GM23338 (cell line): ENCODE measurements around the gene SUV39H2. TPM values are rescaled to one million over a fixed set of nuclear protein-coding genes. Genes with fewer than 3 reads are reported as not detected.

Experiments used
- ATAC-seq: fragments of 200-7000 bp; cut with Tn5 transposase; 3 replicates; pipeline ENCODE4 v1.9.1; 2020
- DNase-seq: peaks from one replicate; pipeline ENCODE4 v3.0.0-alpha.2; 2015; ENCODE audit warnings: low spot score
- H2AFZ ChIP-seq: fragments of 200-600 bp; sonication (generic); 2 replicates; pipeline ENCODE4 v1.8.0; 2016; ENCODE audit warnings: antibody characterized with exemption, mild to moderate bottlenecking, moderate library complexity
- H3F3A ChIP-seq: fragments of 200-600 bp; sonication (generic); replicated peaks from 2 replicates; pipeline ENCODE4 v1.8.0; 2017; ENCODE audit warnings: antibody characterized with exemption, mixed run types, low read depth
- H3K27ac ChIP-seq: fragments of 200-600 bp; sonication (generic); 2 replicates; pipeline ENCODE4 v1.6.1; 2016; ENCODE audit warnings: low read depth
- H3K27me3 ChIP-seq: fragments of 200-600 bp; sonication (generic); 2 replicates; pipeline ENCODE4 v1.8.0; 2016; ENCODE audit warnings: mild to moderate bottlenecking, mixed run types, moderate library complexity; ENCODE audit not compliant: insufficient read depth
- H3K36me3 ChIP-seq: fragments of 200-600 bp; sonication (generic); 2 replicates; pipeline ENCODE4 v1.8.0; 2016; ENCODE audit warnings: mild to moderate bottlenecking; ENCODE audit not compliant: insufficient read depth
- H3K4me1 ChIP-seq: fragments of 200-600 bp; sonication (generic); 2 replicates; pipeline ENCODE4 v1.8.0; 2016; ENCODE audit warnings: mild to moderate bottlenecking, moderate library complexity; ENCODE audit not compliant: insufficient read depth
- H3K4me2 ChIP-seq: fragments of 200-600 bp; sonication (generic); 2 replicates; pipeline ENCODE4 v1.7.1; 2017; ENCODE audit warnings: mixed run types
- H3K4me3 ChIP-seq: fragments of 200-600 bp; sonication (generic); 2 replicates; pipeline ENCODE4 v1.6.1; 2016; ENCODE audit warnings: mixed run types
- H3K79me2 ChIP-seq: fragments of 200-600 bp; sonication (generic); replicated peaks from 2 replicates; pipeline ENCODE4 v1.8.0; 2017; ENCODE audit warnings: mild to moderate bottlenecking; ENCODE audit not compliant: insufficient read depth
- H3K9me2 ChIP-seq: fragments of 200-600 bp; sonication (generic); 2 replicates; pipeline ENCODE4 v1.8.0; 2017; ENCODE audit not compliant: insufficient read depth
- H4K20me1 ChIP-seq: fragments of 200-600 bp; sonication (generic); replicated peaks from 2 replicates; pipeline ENCODE4 v1.8.0; 2017; ENCODE audit warnings: mild to moderate bottlenecking; ENCODE audit not compliant: insufficient read depth
- H3K27ac Mint-ChIP-seq: 2 replicates; pipeline ENCODE4 v1.8.0; 2020; ENCODE audit warnings: inconsistent platforms, mild to moderate bottlenecking, moderate library complexity, mixed read lengths
- H3K27me3 Mint-ChIP-seq: 3 replicates; pipeline ENCODE4 v1.8.0; 2022; ENCODE audit warnings: low read depth, mild to moderate bottlenecking, moderate library complexity, mixed read lengths, inconsistent platforms; ENCODE audit not compliant: insufficient read depth, poor library complexity
- H3K36me3 Mint-ChIP-seq: 3 replicates; pipeline ENCODE4 v1.8.0; 2021; ENCODE audit warnings: low read depth, mild to moderate bottlenecking, inconsistent platforms, moderate library complexity, mixed read lengths
- H3K4me1 Mint-ChIP-seq: 3 replicates; pipeline ENCODE4 v1.8.0; 2020; ENCODE audit warnings: mild to moderate bottlenecking, inconsistent platforms, mixed read lengths
- H3K4me3 Mint-ChIP-seq: 3 replicates; pipeline ENCODE4 v1.8.0; 2021; ENCODE audit warnings: moderate library complexity, mild to moderate bottlenecking, inconsistent platforms, mixed read lengths
- H3K9me3 Mint-ChIP-seq: 3 replicates; pipeline ENCODE4 v1.8.0; 2020; ENCODE audit warnings: moderate library complexity, mild to moderate bottlenecking, inconsistent platforms, mixed read lengths
- CREB1 ChIP-seq: fragments of 250-450 bp; sonication (Bioruptor Pico); IDR thresholded peaks from 2 replicates; pipeline ENCODE4 v1.5.0; 2020; ENCODE audit warnings: low read depth, mild to moderate bottlenecking, moderate library complexity
- EZH2 ChIP-seq: fragments of 200-600 bp; sonication (generic); IDR thresholded peaks from one replicate; pipeline ENCODE4 v1.8.0; 2017; ENCODE audit warnings: antibody characterized with exemption, mild to moderate bottlenecking, low read depth; ENCODE audit not compliant: unreplicated experiment
- EZH2phosphoT487 ChIP-seq: fragments of 200-600 bp; sonication (generic); IDR thresholded peaks from one replicate; pipeline ENCODE4 v1.8.1; 2018; ENCODE audit warnings: antibody characterized with exemption; ENCODE audit not compliant: unreplicated experiment
- JUNB ChIP-seq: IDR thresholded peaks from one replicate; pipeline ENCODE4 v1.6.1; 2016; ENCODE audit warnings: antibody characterized with exemption; ENCODE audit not compliant: unreplicated experiment
- NANOG ChIP-seq: IDR thresholded peaks from 2 replicates; pipeline ENCODE4 v1.6.1; 2016; ENCODE audit warnings: antibody characterized with exemption, borderline replicate concordance
- POLR2AphosphoS5 ChIP-seq: IDR thresholded peaks from 2 replicates; pipeline ENCODE4 v1.6.1; 2016; ENCODE audit warnings: antibody characterized with exemption, low read depth
- ZNF114 ChIP-seq: fragments of 250-450 bp; sonication (Bioruptor Pico); IDR thresholded peaks from 2 replicates; pipeline ENCODE4 v1.5.0; 2020; ENCODE audit warnings: mild to moderate bottlenecking, moderate library complexity
- ZNF331 ChIP-seq: fragments of 250-450 bp; sonication (Bioruptor Pico); IDR thresholded peaks from 2 replicates; pipeline ENCODE4 v1.5.0; 2020; ENCODE audit warnings: low read depth, mild to moderate bottlenecking, moderate library complexity
- polyA plus RNA-seq: library from polyadenylated mRNA; unstranded; fragments of >200 nt; fragmentation: Nextera tagmentation; extraction: Ambion mirVana; gene quantifications from 2 replicates; pipeline ENCODE4 v1.2.1, GENCODE V29; 2016
- total RNA-seq: library from RNA; depleted of rRNA; stranded (reverse); fragments of >200 nt; shearing (Covaris generic); gene quantifications from 2 replicates; pipeline ENCODE4 v1.2.3, GENCODE V29; 2014
- TF ChIP-seq, protein P1 (sequence below): fragments of 250-450 bp; sonication (Bioruptor Pico); IDR thresholded peaks from 2 replicates; pipeline ENCODE4 v1.5.0; 2020; ENCODE audit warnings: mild to moderate bottlenecking, moderate library complexity
- TF ChIP-seq, protein P2 (sequence below): IDR thresholded peaks from one replicate; pipeline ENCODE4 v1.6.1; 2018; ENCODE audit warnings: antibody characterized with exemption; ENCODE audit not compliant: unreplicated experiment
- TF ChIP-seq, protein P3 (sequence below): IDR thresholded peaks from 2 replicates; pipeline ENCODE4 v1.6.1; 2016; ENCODE audit warnings: antibody characterized with exemption

Gene SUV39H2
- total and polyA plus RNA-seq, 2 experiments from 2014 or later, result 33.3 to 59.1 TPM

- peaks cover 22% of the 10 kb centered on the region; the same call in 1 of the 2 replicates for H3K36me3 ChIP-seq
- peaks cover 99% of the 10 kb centered on the region for H3K36me3 Mint-ChIP-seq
- no peaks in the 10 kb centered on the region for H3K27me3 ChIP-seq
- no peaks in the 10 kb centered on the region for H3K79me2 ChIP-seq
- H3K4me1 Mint-ChIP-seq, result peaks cover 3% of the 10 kb centered on the region; the same call in 1 of the 3 replicates
- no peak overlapping the region for H3K4me3 ChIP-seq
- no peaks in the 10 kb centered on the region for H3K9me2 ChIP-seq
- no peaks in the 10 kb centered on the region for H3K27me3 Mint-ChIP-seq
- no peaks in the 10 kb centered on the region for H3K4me1 ChIP-seq
- H3K27ac ChIP-seq, result no peak overlapping the region
- no peaks in the 10 kb centered on the region for H3F3A ChIP-seq
- no peak overlapping the region for H3K4me2 ChIP-seq
- peaks cover 51% of the 10 kb centered on the region; the same call in 2 of the 3 replicates for H3K9me3 Mint-ChIP-seq
- 0 out of 2 replicates have a peak, but pooled peaks cover 4% of the 10 kb centered on the region for H4K20me1 ChIP-seq
- H2AFZ ChIP-seq, result no peak overlapping the region
- H3K27ac Mint-ChIP-seq, result no peak overlapping the region
- ATAC-seq, result no peak
- no peak overlapping the region for H3K4me3 Mint-ChIP-seq
- no peak for DNase-seq
- TF ChIP-seq ZNF331 (CRISPR knock-in tag), result no peak
Measured at GRCh38 chr10:14911801-14912200, 33.1 kb downstream of the SUV39H2 start.

DNA sequence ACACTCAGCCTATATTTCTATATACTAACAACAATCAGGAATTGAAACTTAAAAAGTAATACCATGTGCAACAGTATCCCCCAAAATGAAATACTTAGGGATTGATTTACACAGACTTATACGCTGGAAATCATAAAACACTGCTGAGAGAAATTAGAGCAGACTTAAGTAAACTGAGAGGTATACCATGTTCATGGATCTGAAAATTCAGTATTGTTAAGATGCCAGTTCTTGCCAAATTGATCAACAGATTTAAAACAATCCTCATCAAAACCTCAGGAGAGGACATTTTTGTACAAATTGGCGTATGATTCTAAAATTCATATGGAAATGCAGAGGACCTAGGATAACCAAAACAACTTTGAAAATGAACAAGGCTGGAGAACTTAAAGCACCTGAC is 37.9 kb downstream of the SUV39H2 start:
- no peak overlapping the region for H3K4me3 Mint-ChIP-seq
- Histone ChIP-seq H3K79me2 (no peaks in the 10 kb centered on the region), H3F3A (no peaks in the 10 kb centered on the region), H3K27me3 (no peaks in the 10 kb centered on the region), H3K27ac (no peak overlapping the region), H2AFZ (no peak overlapping the region), H3K9me2 (no peaks in the 10 kb centered on the region), H4K20me1 (no peaks in the 10 kb centered on the region), H3K4me3 (no peak overlapping the region), H3K4me1 (no peaks in the 10 kb centered on the region), H3K4me2 (no peak overlapping the region), H3K36me3 (peaks cover 16% of the 10 kb centered on the region)
- no peak for TF ChIP-seq CREB1 (CRISPR knock-in tag)
- TF ChIP-seq, protein P1, sequence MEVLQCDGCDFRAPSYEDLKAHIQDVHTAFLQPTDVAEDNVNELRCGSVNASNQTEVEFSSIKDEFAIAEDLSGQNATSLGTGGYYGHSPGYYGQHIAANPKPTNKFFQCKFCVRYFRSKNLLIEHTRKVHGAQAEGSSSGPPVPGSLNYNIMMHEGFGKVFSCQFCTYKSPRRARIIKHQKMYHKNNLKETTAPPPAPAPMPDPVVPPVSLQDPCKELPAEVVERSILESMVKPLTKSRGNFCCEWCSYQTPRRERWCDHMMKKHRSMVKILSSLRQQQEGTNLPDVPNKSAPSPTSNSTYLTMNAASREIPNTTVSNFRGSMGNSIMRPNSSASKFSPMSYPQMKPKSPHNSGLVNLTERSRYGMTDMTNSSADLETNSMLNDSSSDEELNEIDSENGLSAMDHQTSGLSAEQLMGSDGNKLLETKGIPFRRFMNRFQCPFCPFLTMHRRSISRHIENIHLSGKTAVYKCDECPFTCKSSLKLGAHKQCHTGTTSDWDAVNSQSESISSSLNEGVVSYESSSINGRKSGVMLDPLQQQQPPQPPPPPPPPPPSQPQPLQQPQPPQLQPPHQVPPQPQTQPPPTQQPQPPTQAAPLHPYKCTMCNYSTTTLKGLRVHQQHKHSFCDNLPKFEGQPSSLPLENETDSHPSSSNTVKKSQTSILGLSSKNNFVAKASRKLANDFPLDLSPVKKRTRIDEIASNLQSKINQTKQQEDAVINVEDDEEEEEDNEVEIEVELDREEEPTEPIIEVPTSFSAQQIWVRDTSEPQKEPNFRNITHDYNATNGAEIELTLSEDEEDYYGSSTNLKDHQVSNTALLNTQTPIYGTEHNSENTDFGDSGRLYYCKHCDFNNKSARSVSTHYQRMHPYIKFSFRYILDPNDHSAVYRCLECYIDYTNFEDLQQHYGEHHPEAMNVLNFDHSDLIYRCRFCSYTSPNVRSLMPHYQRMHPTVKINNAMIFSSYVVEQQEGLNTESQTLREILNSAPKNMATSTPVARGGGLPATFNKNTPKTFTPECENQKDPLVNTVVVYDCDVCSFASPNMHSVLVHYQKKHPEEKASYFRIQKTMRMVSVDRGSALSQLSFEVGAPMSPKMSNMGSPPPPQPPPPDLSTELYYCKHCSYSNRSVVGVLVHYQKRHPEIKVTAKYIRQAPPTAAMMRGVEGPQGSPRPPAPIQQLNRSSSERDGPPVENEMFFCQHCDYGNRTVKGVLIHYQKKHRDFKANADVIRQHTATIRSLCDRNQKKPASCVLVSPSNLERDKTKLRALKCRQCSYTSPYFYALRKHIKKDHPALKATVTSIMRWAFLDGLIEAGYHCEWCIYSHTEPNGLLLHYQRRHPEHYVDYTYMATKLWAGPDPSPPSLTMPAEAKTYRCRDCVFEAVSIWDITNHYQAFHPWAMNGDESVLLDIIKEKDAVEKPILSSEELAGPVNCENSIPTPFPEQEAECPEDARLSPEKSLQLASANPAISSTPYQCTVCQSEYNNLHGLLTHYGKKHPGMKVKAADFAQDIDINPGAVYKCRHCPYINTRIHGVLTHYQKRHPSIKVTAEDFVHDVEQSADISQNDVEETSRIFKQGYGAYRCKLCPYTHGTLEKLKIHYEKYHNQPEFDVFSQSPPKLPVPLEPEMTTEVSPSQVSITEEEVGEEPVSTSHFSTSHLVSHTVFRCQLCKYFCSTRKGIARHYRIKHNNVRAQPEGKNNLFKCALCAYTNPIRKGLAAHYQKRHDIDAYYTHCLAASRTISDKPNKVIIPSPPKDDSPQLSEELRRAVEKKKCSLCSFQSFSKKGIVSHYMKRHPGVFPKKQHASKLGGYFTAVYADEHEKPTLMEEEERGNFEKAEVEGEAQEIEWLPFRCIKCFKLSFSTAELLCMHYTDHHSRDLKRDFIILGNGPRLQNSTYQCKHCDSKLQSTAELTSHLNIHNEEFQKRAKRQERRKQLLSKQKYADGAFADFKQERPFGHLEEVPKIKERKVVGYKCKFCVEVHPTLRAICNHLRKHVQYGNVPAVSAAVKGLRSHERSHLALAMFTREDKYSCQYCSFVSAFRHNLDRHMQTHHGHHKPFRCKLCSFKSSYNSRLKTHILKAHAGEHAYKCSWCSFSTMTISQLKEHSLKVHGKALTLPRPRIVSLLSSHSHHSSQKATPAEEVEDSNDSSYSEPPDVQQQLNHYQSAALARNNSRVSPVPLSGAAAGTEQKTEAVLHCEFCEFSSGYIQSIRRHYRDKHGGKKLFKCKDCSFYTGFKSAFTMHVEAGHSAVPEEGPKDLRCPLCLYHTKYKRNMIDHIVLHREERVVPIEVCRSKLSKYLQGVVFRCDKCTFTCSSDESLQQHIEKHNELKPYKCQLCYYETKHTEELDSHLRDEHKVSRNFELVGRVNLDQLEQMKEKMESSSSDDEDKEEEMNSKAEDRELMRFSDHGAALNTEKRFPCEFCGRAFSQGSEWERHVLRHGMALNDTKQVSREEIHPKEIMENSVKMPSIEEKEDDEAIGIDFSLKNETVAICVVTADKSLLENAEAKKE (CRISPR knock-in tag), result no peak
- no peak for TF ChIP-seq ZNF331 (CRISPR knock-in tag)
- no peak for TF ChIP-seq EZH2
- TF ChIP-seq, protein P2, sequence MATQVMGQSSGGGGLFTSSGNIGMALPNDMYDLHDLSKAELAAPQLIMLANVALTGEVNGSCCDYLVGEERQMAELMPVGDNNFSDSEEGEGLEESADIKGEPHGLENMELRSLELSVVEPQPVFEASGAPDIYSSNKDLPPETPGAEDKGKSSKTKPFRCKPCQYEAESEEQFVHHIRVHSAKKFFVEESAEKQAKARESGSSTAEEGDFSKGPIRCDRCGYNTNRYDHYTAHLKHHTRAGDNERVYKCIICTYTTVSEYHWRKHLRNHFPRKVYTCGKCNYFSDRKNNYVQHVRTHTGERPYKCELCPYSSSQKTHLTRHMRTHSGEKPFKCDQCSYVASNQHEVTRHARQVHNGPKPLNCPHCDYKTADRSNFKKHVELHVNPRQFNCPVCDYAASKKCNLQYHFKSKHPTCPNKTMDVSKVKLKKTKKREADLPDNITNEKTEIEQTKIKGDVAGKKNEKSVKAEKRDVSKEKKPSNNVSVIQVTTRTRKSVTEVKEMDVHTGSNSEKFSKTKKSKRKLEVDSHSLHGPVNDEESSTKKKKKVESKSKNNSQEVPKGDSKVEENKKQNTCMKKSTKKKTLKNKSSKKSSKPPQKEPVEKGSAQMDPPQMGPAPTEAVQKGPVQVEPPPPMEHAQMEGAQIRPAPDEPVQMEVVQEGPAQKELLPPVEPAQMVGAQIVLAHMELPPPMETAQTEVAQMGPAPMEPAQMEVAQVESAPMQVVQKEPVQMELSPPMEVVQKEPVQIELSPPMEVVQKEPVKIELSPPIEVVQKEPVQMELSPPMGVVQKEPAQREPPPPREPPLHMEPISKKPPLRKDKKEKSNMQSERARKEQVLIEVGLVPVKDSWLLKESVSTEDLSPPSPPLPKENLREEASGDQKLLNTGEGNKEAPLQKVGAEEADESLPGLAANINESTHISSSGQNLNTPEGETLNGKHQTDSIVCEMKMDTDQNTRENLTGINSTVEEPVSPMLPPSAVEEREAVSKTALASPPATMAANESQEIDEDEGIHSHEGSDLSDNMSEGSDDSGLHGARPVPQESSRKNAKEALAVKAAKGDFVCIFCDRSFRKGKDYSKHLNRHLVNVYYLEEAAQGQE, result no peak
- no peak for TF ChIP-seq ZNF114 (CRISPR knock-in tag)
- no peak for TF ChIP-seq NANOG
- TF ChIP-seq, protein P3, sequence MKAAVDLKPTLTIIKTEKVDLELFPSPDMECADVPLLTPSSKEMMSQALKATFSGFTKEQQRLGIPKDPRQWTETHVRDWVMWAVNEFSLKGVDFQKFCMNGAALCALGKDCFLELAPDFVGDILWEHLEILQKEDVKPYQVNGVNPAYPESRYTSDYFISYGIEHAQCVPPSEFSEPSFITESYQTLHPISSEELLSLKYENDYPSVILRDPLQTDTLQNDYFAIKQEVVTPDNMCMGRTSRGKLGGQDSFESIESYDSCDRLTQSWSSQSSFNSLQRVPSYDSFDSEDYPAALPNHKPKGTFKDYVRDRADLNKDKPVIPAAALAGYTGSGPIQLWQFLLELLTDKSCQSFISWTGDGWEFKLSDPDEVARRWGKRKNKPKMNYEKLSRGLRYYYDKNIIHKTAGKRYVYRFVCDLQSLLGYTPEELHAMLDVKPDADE, result no peak
- no peak for TF ChIP-seq JUNB
- no peak for TF ChIP-seq POLR2AphosphoS5
- TF ChIP-seq EZH2phosphoT487, result no peak
- peaks cover 94% of the 10 kb centered on the region for H3K36me3 Mint-ChIP-seq
- DNase-seq (no peak), ATAC-seq (no peak)
- no peak overlapping the region for H3K27ac Mint-ChIP-seq
- H3K4me1 Mint-ChIP-seq, result peaks cover 1% of the 10 kb centered on the region; the same call in 1 of the 3 replicates
- no peaks in the 10 kb centered on the region for H3K27me3 Mint-ChIP-seq
- peaks cover 52% of the 10 kb centered on the region; the same call in 2 of the 3 replicates for H3K9me3 Mint-ChIP-seq
